ENCODE data around the gene TRIM67.

The TRIM67 gene

DNA sequence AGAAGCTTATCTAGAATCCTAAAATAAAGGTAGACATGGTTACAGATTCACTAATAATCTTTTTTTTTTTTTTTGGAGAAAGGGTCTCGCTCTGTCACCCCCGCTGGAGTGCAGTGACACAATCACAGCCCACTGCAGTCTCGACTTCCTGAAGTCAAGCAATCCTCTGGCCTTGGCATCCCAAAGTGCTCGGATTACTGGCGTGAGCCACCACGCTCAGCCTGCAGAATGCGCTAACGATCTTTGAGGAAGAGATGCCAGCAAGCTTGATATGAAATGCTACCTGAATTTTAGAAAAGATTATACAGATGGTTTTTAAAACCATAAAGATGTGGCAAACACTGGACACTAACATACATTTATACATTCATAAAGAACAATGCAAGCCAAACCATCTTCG lies 75.1 kb downstream of the TRIM67 start:
- DNase-seq = no peak

DNA sequence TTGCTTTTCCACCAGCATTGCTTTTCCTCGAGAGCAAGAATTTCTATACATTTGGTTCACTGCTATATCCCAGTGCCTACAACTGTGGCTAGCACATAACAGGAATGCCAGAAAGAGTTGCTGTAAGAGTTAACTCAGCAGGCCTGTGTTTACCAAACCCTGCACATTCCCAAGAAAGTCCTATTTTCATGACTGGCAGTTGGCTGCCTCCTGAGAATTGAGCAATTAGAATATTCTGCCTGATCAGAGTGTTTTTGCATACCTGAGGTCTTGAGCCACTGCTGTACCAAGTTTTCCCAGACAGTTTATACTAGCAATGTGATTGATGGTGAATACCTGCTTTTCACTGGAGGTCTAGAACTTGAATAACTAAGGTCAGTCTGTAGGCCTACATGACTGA lies 76.4 kb downstream of the TRIM67 start:
- DNase-seq = no peak

DNA sequence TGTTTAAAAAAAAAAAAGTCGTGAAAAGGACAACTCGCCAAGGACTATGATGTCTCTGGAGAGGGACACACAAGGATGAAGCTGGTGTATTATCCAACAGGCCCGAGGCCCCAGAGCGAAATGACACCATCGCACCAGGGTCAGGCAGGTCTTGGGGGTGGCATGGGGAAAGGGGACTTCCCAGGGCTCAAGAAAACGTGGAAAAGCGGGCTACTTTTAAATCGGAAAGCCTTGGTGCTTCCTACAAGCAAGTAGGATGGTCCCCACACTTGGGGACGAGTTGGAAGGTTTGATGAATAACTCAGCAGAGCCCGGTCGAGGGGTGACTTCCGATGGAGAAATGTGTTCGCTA lies 78.6 kb downstream of the TRIM67 start:
- DNase-seq = no peak

DNA sequence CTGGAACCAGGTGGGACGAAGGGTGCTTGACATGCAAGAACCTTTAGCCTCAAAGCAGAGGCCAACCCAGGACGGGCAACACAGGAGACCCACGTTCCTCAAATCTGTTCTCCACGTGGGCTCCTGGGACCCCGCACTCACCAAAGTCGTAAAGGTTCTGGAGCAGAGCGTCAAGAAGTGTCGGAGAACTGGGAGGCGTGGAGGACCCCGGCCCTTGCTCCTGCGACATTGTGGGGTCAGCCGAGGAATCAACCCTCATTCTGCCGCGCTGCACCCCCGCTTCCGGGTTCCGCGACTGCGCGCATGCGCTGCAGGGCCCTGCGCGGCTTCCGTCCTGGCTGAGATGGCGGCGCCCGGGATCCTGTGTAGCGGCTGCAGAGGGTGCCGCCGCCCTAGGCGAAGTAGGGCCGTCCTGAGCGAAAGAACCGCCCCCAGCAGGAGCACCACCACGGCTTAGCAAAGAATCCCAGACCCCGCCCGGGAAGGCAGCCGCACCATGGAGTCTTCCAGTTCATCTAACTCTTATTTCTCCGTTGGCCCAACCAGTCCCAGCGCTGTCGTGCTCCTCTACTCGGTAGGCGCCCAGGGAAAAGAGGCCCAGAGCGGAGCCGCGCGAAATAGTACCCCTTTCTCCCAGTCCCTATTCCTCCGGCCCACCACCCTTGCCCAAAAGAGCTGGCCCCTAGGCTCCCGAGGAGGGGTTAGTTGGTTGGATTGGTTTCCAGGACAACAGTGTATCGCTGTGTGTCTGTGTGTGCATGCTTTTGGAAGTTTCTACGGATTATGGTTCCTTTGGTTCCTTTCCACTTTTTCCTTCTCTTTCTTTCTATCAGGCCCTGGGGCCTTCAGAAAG lies 79.3 kb downstream of the TRIM67 start, which contains the start of gene GNPAT:
TSS of gene GNPAT (plus strand) at position 330 of the 853 bp plus-strand sequence. CDS start at position 497, 167 bp downstream.
- peak; percentile 82 for DNase-seq

DNA sequence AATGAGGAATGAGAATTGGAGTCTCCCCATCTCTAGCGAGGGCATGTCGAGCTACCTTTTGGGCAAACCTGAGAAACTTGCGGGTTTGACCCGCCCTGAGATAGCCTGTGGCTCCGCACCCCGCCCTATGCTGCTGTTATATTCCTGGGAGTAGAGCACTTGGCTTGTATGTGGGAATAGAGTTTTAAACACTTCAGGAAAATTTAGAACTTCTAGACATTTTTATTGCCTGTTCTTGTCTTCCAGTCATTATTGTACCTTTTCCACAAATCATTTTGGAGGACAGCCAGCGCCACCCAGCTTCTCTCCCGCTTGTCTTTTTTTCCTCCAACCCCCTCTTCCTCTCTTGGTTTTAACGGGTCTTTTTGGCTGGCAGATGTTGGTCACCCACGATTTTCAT lies 79.9 kb downstream of the TRIM67 start:
- no peak for DNase-seq

DNA sequence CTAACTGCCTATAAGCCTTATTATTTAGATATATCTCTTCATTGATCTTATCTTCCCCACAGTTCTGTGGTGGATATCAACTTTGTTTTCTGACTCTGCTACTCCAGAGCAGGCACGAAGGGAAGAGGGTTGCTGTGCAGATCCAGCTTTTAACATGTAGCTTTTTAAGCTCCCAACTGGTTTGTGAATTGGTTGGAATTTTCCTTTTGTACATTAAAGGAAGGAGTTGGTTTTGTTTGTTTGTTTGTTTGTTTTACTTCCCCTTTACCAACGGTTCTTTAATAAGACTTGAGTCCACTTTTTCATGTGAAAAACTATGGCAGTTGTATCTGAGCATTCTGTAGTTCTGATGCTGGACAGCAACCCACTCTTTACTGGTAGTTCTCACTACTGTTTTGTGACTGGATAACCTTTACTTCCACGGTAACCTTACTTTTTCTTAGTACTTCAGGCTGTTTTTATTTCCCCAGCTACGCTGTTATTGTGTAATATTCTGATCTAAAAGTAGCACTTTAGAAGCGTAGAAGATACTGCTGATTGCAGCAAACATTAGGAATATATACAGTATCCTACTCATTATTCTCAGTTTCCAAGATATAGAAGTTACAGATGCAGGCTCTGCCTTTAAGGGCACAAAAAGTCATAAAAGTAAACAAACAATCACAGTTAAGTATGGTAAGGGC lies 80.8 kb downstream of the TRIM67 start:
- DNase-seq = no peak

DNA sequence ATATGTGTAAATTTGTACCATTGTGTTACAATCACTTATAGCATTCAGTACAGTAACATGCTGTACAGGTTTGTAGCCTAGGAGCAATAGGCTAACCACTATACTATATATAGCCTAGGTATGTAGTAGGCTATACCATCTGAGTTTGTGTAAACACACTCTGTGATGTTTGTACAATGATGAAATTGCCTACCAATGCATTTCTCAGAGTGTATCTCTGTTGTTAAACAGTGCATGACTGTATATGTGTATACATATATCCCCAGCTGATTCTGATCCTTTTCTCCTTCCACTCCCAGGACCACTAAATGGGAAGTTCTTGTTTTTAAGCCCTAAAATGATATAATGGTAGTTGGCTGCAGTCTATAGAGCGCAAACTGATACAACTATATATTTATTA lies 86.9 kb downstream of the TRIM67 start:
- no peak for DNase-seq

DNA sequence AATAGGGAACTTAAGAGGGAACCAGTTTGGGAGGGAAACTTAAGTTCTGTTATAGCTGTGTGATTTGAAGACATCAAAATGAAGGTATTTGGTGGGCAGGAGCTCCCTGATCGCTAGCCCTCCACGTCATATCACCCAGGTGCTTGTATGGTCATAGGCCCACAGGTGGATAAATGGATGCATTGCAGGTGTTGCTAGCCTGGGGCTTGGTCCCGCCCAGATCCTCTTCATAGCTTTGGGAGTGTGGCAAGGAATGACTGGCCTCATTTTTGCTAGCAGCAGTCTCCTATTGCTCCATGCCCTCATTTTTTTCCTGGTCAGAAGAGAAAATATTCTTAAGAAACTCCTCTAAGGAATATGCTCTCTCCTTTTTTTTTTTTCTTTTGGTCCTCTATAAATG lies 90.5 kb downstream of the TRIM67 start:
- no peak for DNase-seq

DNA sequence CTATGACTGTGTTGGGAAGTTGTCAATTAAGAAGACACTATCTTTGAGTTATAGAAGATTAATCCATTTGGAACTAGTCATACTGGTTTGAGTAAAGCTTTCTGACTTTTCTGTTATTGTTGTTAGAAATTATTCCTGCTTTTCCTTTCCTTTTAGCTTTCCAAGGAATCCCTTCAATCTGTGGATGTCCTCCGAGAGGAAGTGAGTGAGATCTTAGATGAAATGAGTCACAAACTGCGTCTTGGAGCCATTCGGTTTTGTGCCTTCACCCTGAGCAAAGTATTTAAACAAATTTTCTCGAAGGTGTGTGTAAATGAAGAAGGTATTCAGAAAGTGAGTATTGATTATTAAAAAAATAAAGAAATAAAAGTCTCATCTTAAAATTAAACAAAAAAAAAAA lies 98.5 kb downstream of the TRIM67 start:
- no peak for DNase-seq

DNA sequence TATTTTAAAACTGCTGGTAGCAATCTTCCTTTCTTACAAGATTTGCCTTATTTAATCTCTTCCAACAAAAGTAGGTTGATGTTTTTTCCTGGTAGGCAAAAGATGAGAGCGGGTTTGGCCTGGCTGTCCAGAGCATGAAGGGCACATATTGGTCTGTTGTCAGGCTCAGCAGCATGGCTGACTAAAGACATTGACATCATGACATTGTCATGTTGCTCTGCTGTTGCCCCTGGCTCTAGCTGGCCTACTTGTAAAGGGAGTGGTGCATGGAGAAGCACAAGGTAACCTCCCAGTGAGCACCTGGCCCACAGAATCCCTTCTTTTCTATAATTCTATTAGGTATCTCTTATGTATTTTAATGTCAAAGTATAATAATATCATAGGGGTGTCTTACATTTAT lies 102.8 kb downstream of the TRIM67 start:
- DNase-seq = no peak

DNA sequence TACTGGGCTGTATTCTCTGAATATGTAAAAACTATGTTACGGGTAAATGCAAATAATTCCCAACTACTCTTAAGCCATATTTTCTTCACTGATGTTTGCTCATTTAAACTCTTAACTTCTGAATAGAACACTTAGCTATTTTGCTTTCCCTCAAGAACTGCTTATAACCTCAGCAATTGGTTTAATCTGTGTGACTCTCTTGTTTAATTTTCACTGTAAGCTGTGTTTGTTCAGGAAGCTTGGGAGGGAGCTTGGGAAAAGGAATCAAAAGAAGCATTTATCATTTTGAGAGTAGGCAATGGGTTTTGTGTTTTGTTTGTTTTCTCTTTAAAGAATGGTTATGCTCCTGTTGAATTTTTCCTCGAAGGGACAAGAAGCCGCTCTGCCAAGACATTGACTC lies 103.5 kb downstream of the TRIM67 start:
- DNase-seq = no peak

DNA sequence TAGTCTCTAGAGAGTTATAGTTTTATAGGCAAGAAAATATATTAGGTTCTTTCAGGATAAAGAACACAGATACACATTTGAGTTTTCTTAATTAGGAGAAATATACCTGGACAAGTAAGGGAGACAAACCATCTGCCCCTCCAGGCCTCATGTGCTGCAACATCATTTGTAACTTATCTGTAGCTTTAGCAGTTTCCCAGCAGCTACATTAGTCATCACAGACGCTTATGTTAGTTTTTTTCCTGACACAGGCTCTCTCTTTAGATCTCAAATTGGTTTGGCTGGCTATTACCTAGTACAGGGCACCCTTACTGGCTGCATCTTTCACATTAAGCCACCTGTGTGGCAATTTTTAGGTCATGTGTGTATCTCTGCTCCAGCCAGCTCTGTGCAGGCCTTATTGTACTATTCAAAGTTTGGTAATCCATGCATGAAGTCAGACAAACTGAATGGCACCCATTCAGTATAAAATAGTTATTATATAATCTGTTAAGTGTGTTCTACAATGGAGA lies 105.0 kb downstream of the TRIM67 start:
- DNase-seq = no peak

All from activated gamma-delta T cell (primary cell).